IgD-negative memory B cell (primary cell): Measurements from ENCODE around the gene CPNE7. TPM values are rescaled to one million over a fixed set of nuclear protein-coding genes. Genes with fewer than 3 reads are reported as not detected.

Experiments
- H3K27ac Mint-ChIP-seq, 3 donors: one replicate each; pipeline ENCODE4 v1.8.0; 2020 to 2022; ENCODE audit warnings: mild to moderate bottlenecking in 3 of 3, mixed read lengths in 3 of 3, moderate library complexity in 1 of 3
- H3K27me3 Mint-ChIP-seq: one replicate; pipeline ENCODE4 v1.8.0; 2021; ENCODE audit warnings: mixed read lengths
- H3K36me3 Mint-ChIP-seq: one replicate; pipeline ENCODE4 v1.8.0; 2020; ENCODE audit warnings: mild to moderate bottlenecking, mixed read lengths
- H3K4me1 Mint-ChIP-seq, 3 donors: one replicate each; pipeline ENCODE4 v1.8.0; 2020 to 2022; ENCODE audit warnings: mixed read lengths in 3 of 3, mild to moderate bottlenecking in 1 of 3
- H3K4me3 Mint-ChIP-seq, 4 donors: one replicate each; pipeline ENCODE4 v1.8.0; 2020 to 2022; ENCODE audit warnings: mild to moderate bottlenecking in 4 of 4, mixed read lengths in 4 of 4, moderate library complexity in 3 of 4
- H3K9me3 Mint-ChIP-seq, 3 donors: one replicate each; pipeline ENCODE4 v1.8.0; 2020 to 2021; ENCODE audit warnings: mixed read lengths in 3 of 3, mild to moderate bottlenecking in 1 of 3
- polyA plus RNA-seq: library from polyadenylated mRNA; unstranded; fragments of 300-500 nt; fragmentation: Illumina TruSeq; gene quantifications from one replicate; pipeline ENCODE4 v1.2.3, GENCODE V29; 2021

The CPNE7 gene
- polyA plus RNA-seq, 1 donor from 2014 or later = not detected

- Mint-ChIP-seq H3K27ac (no peak overlapping the region), H3K36me3 (no peaks in the 10 kb centered on the region), H3K9me3 (no peaks in the 10 kb centered on the region), H3K4me1 (peaks cover 0 to 4% (median 3%) of the 10 kb centered on the region in 3 donors), H3K27me3 (no peaks in the 10 kb centered on the region), H3K4me3 (peak overlapping the region in 1 of 4 donors; percentile 9)
Observed at GRCh38 chr16:89595330-89596060, 19.9 kb downstream of the CPNE7 start.

GRCh38 chr16:89596061-89596689 is 20.6 kb downstream of the CPNE7 start:
- Mint-ChIP-seq H3K9me3 (no peaks in the 10 kb centered on the region), H3K4me1 (peaks cover 0 to 4% (median 3%) of the 10 kb centered on the region in 3 donors), H3K27me3 (no peaks in the 10 kb centered on the region), H3K36me3 (no peaks in the 10 kb centered on the region), H3K27ac (no peak overlapping the region), H3K4me3 (peak overlapping the region in 1 of 4 donors; percentile 9)

GRCh38 chr16:89596957-89597649 is 21.5 kb downstream of the CPNE7 start:
- H3K4me3 Mint-ChIP-seq = no peak overlapping the region
- H3K27me3 Mint-ChIP-seq = no peaks in the 10 kb centered on the region
- H3K9me3 Mint-ChIP-seq = no peaks in the 10 kb centered on the region
- no peaks in the 10 kb centered on the region for H3K36me3 Mint-ChIP-seq
- H3K4me1 Mint-ChIP-seq = peaks cover 0 to 4% (median 3%) of the 10 kb centered on the region in 3 donors
- H3K27ac Mint-ChIP-seq = no peak overlapping the region

GRCh38 chr16:89598199-89598598 is 22.6 kb downstream of the CPNE7 start:
- H3K4me3 Mint-ChIP-seq = no peak overlapping the region
- H3K4me1 Mint-ChIP-seq = peaks cover 0 to 7% (median 7%) of the 10 kb centered on the region in 3 donors
- no peak overlapping the region for H3K27ac Mint-ChIP-seq
- H3K27me3 Mint-ChIP-seq = no peaks in the 10 kb centered on the region
- no peaks in the 10 kb centered on the region for H3K9me3 Mint-ChIP-seq
- H3K36me3 Mint-ChIP-seq = no peaks in the 10 kb centered on the region

GRCh38 chr16:89599451-89599858 is 23.9 kb downstream of the CPNE7 start:
- no peaks in the 10 kb centered on the region for H3K27me3 Mint-ChIP-seq
- no peak overlapping the region for H3K27ac Mint-ChIP-seq
- peaks cover 0 to 4% (median 3%) of the 10 kb centered on the region in 3 donors for H3K4me1 Mint-ChIP-seq
- peak overlapping the region in 1 of 4 donors; percentile 57 for H3K4me3 Mint-ChIP-seq
- H3K36me3 Mint-ChIP-seq = no peaks in the 10 kb centered on the region
- H3K9me3 Mint-ChIP-seq = no peaks in the 10 kb centered on the region

- H3K4me3 Mint-ChIP-seq = no peak overlapping the region
- H3K36me3 Mint-ChIP-seq = no peaks in the 10 kb centered on the region
- H3K9me3 Mint-ChIP-seq = no peaks in the 10 kb centered on the region
- no peak overlapping the region for H3K27ac Mint-ChIP-seq
- H3K4me1 Mint-ChIP-seq = peaks cover 0 to 4% (median 3%) of the 10 kb centered on the region in 3 donors
- H3K27me3 Mint-ChIP-seq = no peaks in the 10 kb centered on the region
Observed at GRCh38 chr16:89599902-89600301, 24.3 kb downstream of the CPNE7 start.

- Mint-ChIP-seq H3K36me3 (no peaks in the 10 kb centered on the region), H3K27ac (no peak overlapping the region), H3K9me3 (no peaks in the 10 kb centered on the region), H3K4me1 (peaks cover 0 to 4% (median 3%) of the 10 kb centered on the region in 3 donors), H3K4me3 (no peak overlapping the region), H3K27me3 (no peaks in the 10 kb centered on the region)
Observed at GRCh38 chr16:89600427-89600826, 24.9 kb downstream of the CPNE7 start.

- Mint-ChIP-seq H3K4me3 (no peak overlapping the region), H3K36me3 (no peaks in the 10 kb centered on the region), H3K27ac (no peak overlapping the region), H3K27me3 (no peaks in the 10 kb centered on the region), H3K9me3 (no peaks in the 10 kb centered on the region), H3K4me1 (peaks cover 0 to 4% (median 3%) of the 10 kb centered on the region in 3 donors)
Observed at GRCh38 chr16:89600956-89601355, 25.4 kb downstream of the CPNE7 start.

- peaks cover 0 to 4% (median 3%) of the 10 kb centered on the region in 3 donors for H3K4me1 Mint-ChIP-seq
- no peaks in the 10 kb centered on the region for H3K27me3 Mint-ChIP-seq
- no peak overlapping the region for H3K4me3 Mint-ChIP-seq
- H3K36me3 Mint-ChIP-seq = no peaks in the 10 kb centered on the region
- H3K27ac Mint-ChIP-seq = no peak overlapping the region
- H3K9me3 Mint-ChIP-seq = no peaks in the 10 kb centered on the region
Observed at GRCh38 chr16:89601906-89602272, 26.3 kb downstream of the CPNE7 start.

GRCh38 chr16:89602273-89602951 is 26.9 kb downstream of the CPNE7 start:
- Mint-ChIP-seq H3K36me3 (no peaks in the 10 kb centered on the region), H3K9me3 (no peaks in the 10 kb centered on the region), H3K4me1 (peaks cover 0 to 4% (median 3%) of the 10 kb centered on the region in 3 donors), H3K4me3 (peak overlapping the region in 1 of 4 donors; percentile 63), H3K27ac (no peak overlapping the region), H3K27me3 (no peaks in the 10 kb centered on the region)

- H3K27me3 Mint-ChIP-seq = no peaks in the 10 kb centered on the region
- peak overlapping the region in 2 of 4 donors; percentile 17 to 63 for H3K4me3 Mint-ChIP-seq
- no peaks in the 10 kb centered on the region for H3K9me3 Mint-ChIP-seq
- peaks cover 0 to 4% (median 3%) of the 10 kb centered on the region in 3 donors for H3K4me1 Mint-ChIP-seq
- no peaks in the 10 kb centered on the region for H3K36me3 Mint-ChIP-seq
- no peak overlapping the region for H3K27ac Mint-ChIP-seq
Observed at GRCh38 chr16:89602952-89603590, 27.5 kb downstream of the CPNE7 start.

- no peaks in the 10 kb centered on the region for H3K27me3 Mint-ChIP-seq
- no peaks in the 10 kb centered on the region for H3K9me3 Mint-ChIP-seq
- H3K4me1 Mint-ChIP-seq = peaks cover 0 to 4% (median 3%) of the 10 kb centered on the region in 3 donors
- H3K36me3 Mint-ChIP-seq = no peaks in the 10 kb centered on the region
- no peak overlapping the region for H3K4me3 Mint-ChIP-seq
- H3K27ac Mint-ChIP-seq = no peak overlapping the region
Observed at GRCh38 chr16:89604764-89605163, 29.2 kb downstream of the CPNE7 start.

GRCh38 chr16:89605186-89605970 is 29.8 kb downstream of the CPNE7 start:
- Mint-ChIP-seq H3K4me1 (peaks cover 0 to 4% (median 3%) of the 10 kb centered on the region in 3 donors), H3K36me3 (no peaks in the 10 kb centered on the region), H3K4me3 (no peak overlapping the region), H3K27me3 (no peaks in the 10 kb centered on the region), H3K27ac (no peak overlapping the region), H3K9me3 (no peaks in the 10 kb centered on the region)

- H3K27me3 Mint-ChIP-seq = no peaks in the 10 kb centered on the region
Observed at GRCh38 chr16:89606006-89606405, 30.4 kb downstream of the CPNE7 start.

More at GRCh38 chr16:89606006-89606405, 30.4 kb downstream of the CPNE7 start:
- Mint-ChIP-seq H3K9me3 (no peaks in the 10 kb centered on the region), H3K27ac (no peak overlapping the region), H3K4me1 (peaks cover 0 to 4% (median 3%) of the 10 kb centered on the region in 3 donors), H3K36me3 (no peaks in the 10 kb centered on the region), H3K4me3 (no peak overlapping the region)
